SK-N-SH (cell line): ENCODE data around the gene PSENEN. TPM values are rescaled to one million over a fixed set of nuclear protein-coding genes. Genes with fewer than 3 reads are reported as not detected.

ENCODE experiments used
- CTCF ChIA-PET: fragments of 300-600, 350-600 bp; formaldehyde crosslinking; extraction: SDS; loops from one replicate; lab custom pipeline; 2021; lab: Yijun Ruan, JAX
- POLR2A ChIA-PET: fragments of 350-600 bp; sonication (Branson Sonifier 250); formaldehyde crosslinking; extraction: SDS; loops from one replicate; lab custom pipeline; 2020; ENCODE audit warnings: antibody characterized with exemption, inconsistent platforms; lab: Yijun Ruan, JAX
- DNase-seq: peaks from one replicate; pipeline ENCODE4 v3.0.0; 2012
- H2AFZ ChIP-seq: fragments of 200-600 bp; sonication (generic); 2 replicates; pipeline ENCODE4 v1.8.1; 2016; ENCODE audit warnings: antibody characterized with exemption, mild to moderate bottlenecking, low read depth
- H3F3A ChIP-seq: fragments of 200-600 bp; sonication (generic); replicated peaks from 2 replicates; pipeline ENCODE3; 2016; ENCODE audit warnings: antibody characterized with exemption, mild to moderate bottlenecking; ENCODE audit not compliant: insufficient read depth
- H3K27ac ChIP-seq, 2 experiments: fragments of 200-500 bp in 1 of 2; fragments of 200-600 bp in 1 of 2; sonication (Bioruptor generic) in 1 of 2; sonication (generic), shearing (Covaris generic) in 1 of 2; 2 replicates each; pipeline versions ENCODE4 v1.5.1 to v1.6.1; 2014 to 2016; ENCODE audit warnings: low read depth in 2 of 2, inconsistent platforms in 1 of 2, low read length in 1 of 2, mild to moderate bottlenecking in 1 of 2, mixed read lengths in 1 of 2
- H3K27me3 ChIP-seq: fragments of 200-600 bp; sonication (generic), shearing (Covaris generic); 2 replicates; pipeline ENCODE4 v1.6.1; 2016; ENCODE audit warnings: mixed run types; ENCODE audit not compliant: insufficient read depth
- H3K36me3 ChIP-seq, 2 experiments: fragments of 200-500 bp in 1 of 2; fragments of 200-600 bp in 1 of 2; sonication (Bioruptor generic) in 1 of 2; sonication (generic) in 1 of 2; replicated peaks in 1 of 2; 2 replicates each; pipeline versions ENCODE3 to v1.5.1; 2014 to 2016; ENCODE audit warnings: low read length in 1 of 2, mild to moderate bottlenecking in 1 of 2; ENCODE audit not compliant: insufficient read depth in 2 of 2, control insufficient read depth in 1 of 2
- H3K4me1 ChIP-seq, 2 experiments: fragments of 200-500 bp in 1 of 2; fragments of 200-600 bp in 1 of 2; sonication (Bioruptor generic) in 1 of 2; sonication (generic), shearing (Covaris generic) in 1 of 2; 2 replicates each; pipeline versions ENCODE4 v1.5.1 to v1.6.1; 2014 to 2016; ENCODE audit warnings: low read depth in 1 of 2, low read length in 1 of 2, mixed run types in 1 of 2; ENCODE audit not compliant: insufficient read depth in 2 of 2, control insufficient read depth in 1 of 2
- H3K4me2 ChIP-seq: fragments of 200-600 bp; sonication (generic), shearing (Covaris generic); 2 replicates; pipeline ENCODE4 v1.6.1; 2017; ENCODE audit warnings: mixed run types
- H3K4me3 ChIP-seq, 2 experiments: fragments of 200-500 bp in 1 of 2; fragments of 200-600 bp in 1 of 2; sonication (Bioruptor generic) in 1 of 2; sonication (generic), shearing (Covaris generic) in 1 of 2; 2 replicates each; pipeline versions ENCODE4 v1.5.1 to v1.8.1; 2014 to 2016; ENCODE audit warnings: low read depth in 2 of 2, inconsistent platforms in 1 of 2, low read length in 1 of 2, mild to moderate bottlenecking in 1 of 2, mixed read lengths in 1 of 2, moderate library complexity in 1 of 2
- H3K79me2 ChIP-seq: fragments of 200-600 bp; sonication (generic); 2 replicates; pipeline ENCODE4 v1.8.1; 2017; ENCODE audit warnings: mild to moderate bottlenecking; ENCODE audit not compliant: insufficient read depth
- H3K9ac ChIP-seq: fragments of 200-600 bp; sonication (generic); 2 replicates; pipeline ENCODE4 v1.6.1; 2017; ENCODE audit warnings: mixed run types
- H3K9me2 ChIP-seq: fragments of 200-600 bp; sonication (generic); 2 replicates; pipeline ENCODE4 v1.6.1; 2017; ENCODE audit warnings: mixed run types
- H3K9me3 ChIP-seq: fragments of 200-600 bp; sonication (generic); 2 replicates; pipeline ENCODE4 v1.6.1; 2017; ENCODE audit warnings: mixed run types, mild to moderate bottlenecking, moderate library complexity
- H4K20me1 ChIP-seq: fragments of 200-600 bp; sonication (generic); 2 replicates; pipeline ENCODE4 v1.6.1; 2017; ENCODE audit warnings: mild to moderate bottlenecking, mixed run types; ENCODE audit not compliant: insufficient read depth
- CHD2 ChIP-seq: fragments of 150-350 bp; IDR thresholded peaks from 2 replicates; pipeline ENCODE4 v1.6.1; 2018; ENCODE audit warnings: low read length; ENCODE audit not compliant: partially characterized antibody
- ELF1 ChIP-seq: IDR thresholded peaks from 2 replicates; pipeline ENCODE4 v1.4.0; 2012
- FOSL2 ChIP-seq: IDR thresholded peaks from 2 replicates; pipeline ENCODE4 v1.4.0; 2012; ENCODE audit warnings: low read depth, mild to moderate bottlenecking, moderate library complexity, borderline replicate concordance
- FOXJ3 ChIP-seq: sonication (generic); formaldehyde crosslinking; IDR thresholded peaks from 2 replicates; pipeline ENCODE4 v1.5.1; 2020; ENCODE audit warnings: mild to moderate bottlenecking, missing genetic modification reagents
- FOXM1 ChIP-seq: IDR thresholded peaks from 2 replicates; pipeline ENCODE4 v1.4.0; 2012; ENCODE audit warnings: low read depth, mild to moderate bottlenecking
- GATA2 ChIP-seq: sonication (generic); formaldehyde crosslinking; IDR thresholded peaks from 2 replicates; pipeline ENCODE4 v1.5.0; 2020; ENCODE audit warnings: mild to moderate bottlenecking, missing genetic modification reagents
- JUND ChIP-seq: IDR thresholded peaks from 2 replicates; pipeline ENCODE4 v1.4.0; 2012
- MXI1 ChIP-seq: IDR thresholded peaks from 2 replicates; pipeline ENCODE4 v1.6.1; 2012; ENCODE audit warnings: mild to moderate bottlenecking, low read depth, low read length, improper control_type of control experiment
- NFIC ChIP-seq: IDR thresholded peaks from 2 replicates; pipeline ENCODE4 v1.4.0; 2012; ENCODE audit warnings: borderline replicate concordance
- NRF1 ChIP-seq: IDR thresholded peaks from 2 replicates; pipeline ENCODE4 v1.6.1; 2012; ENCODE audit warnings: low read depth, mild to moderate bottlenecking, low read length
- PBX3 ChIP-seq: IDR thresholded peaks from 2 replicates; pipeline ENCODE4; 2012
- REST ChIP-seq: IDR thresholded peaks from 2 replicates; pipeline ENCODE4 v1.6.1; 2012; ENCODE audit warnings: mild to moderate bottlenecking, low read depth, low read length, moderate library complexity
- RFX5 ChIP-seq: IDR thresholded peaks from 2 replicates; pipeline ENCODE4 v1.6.1; 2012; ENCODE audit warnings: mild to moderate bottlenecking, improper control_type of control experiment, low read length
- SMC3 ChIP-seq: IDR thresholded peaks from 2 replicates; pipeline ENCODE4 v1.6.1; 2012; ENCODE audit warnings: low read depth, low read length, improper control_type of control experiment
- TAF1 ChIP-seq: IDR thresholded peaks from 2 replicates; pipeline ENCODE4 v1.6.1; 2012; ENCODE audit warnings: low read depth, mild to moderate bottlenecking, low read length, moderate library complexity, borderline replicate concordance
- TCF12 ChIP-seq: IDR thresholded peaks from 2 replicates; pipeline ENCODE4 v1.4.0; 2012
- TEAD4 ChIP-seq: IDR thresholded peaks from 2 replicates; pipeline ENCODE4 v1.4.0; 2012; ENCODE audit warnings: mild to moderate bottlenecking, borderline replicate concordance; ENCODE audit not compliant: insufficient read depth
- ZBTB33 ChIP-seq: IDR thresholded peaks from 2 replicates; pipeline ENCODE4 v1.4.0; 2012; ENCODE audit warnings: low read depth, borderline replicate concordance
- WGBS: methylation state at CpG from one replicate; pipeline ENCODE4 v1.1.6; 2017; ENCODE audit warnings: low lambda C conversion rate; 5-methylcytosine and 5-hydroxymethylcytosine counted together
- polyA plus RNA-seq, 3 experiments: library from polyadenylated mRNA; depleted of rRNA; stranded (reverse); fragments of >200 nt; gene quantifications; 2 replicates each; pipeline ENCODE4 v1.2.3, GENCODE V29; 2012

Gene PSENEN
- polyA plus RNA-seq, 1 of the 3 experiments (the other 2 are of a cell fraction): 99.2 TPM

- POLR2A ChIA-PET: no interaction called here
- CTCF ChIA-PET: no interaction called here
- WGBS: 94% methylated on average over 17 of the region's 21 CpGs
- Histone ChIP-seq H3K27me3 (no peaks in the 10 kb centered on the region), H3K9ac (no peak overlapping the region), H3K4me3 (no peak overlapping the region), H3K27ac (no peak overlapping the region), H4K20me1 (no peaks in the 10 kb centered on the region), H3K9me3 (no peaks in the 10 kb centered on the region), H3K79me2 (no peaks in the 10 kb centered on the region), H3K4me2 (no peak overlapping the region), H2AFZ (no peak overlapping the region), H3K9me2 (no peaks in the 10 kb centered on the region), H3K4me1 (no peaks in the 10 kb centered on the region), H3F3A (no peaks in the 10 kb centered on the region), H3K36me3 (peaks cover 7 to 82% of the 10 kb centered on the region in 2 experiments)
- DNase-seq: no peak
- TF ChIP-seq ZBTB33 (no peak), MXI1 (no peak), RFX5 (no peak), FOXJ3 (no peak), SMC3 (no peak), FOSL2 (no peak), PBX3 (no peak), REST (no peak), NFIC (no peak), CHD2 (no peak), JUND (no peak), GATA2 (no peak), TCF12 (no peak), TAF1 (no peak), NRF1 (no peak), ELF1 (no peak), TEAD4 (no peak), FOXM1 (no peak)
These were observed 13.6 kb upstream of the PSENEN start for GRCh38 chr19:35731779-35732405.
